EL (cell line): ENCODE measurements around the gene CTBP2.

ENCODE experiments used
- DNase-seq: peaks from one replicate; pipeline ENCODE4 v3.0.0-alpha.2; 2016

Gene CTBP2

DNA sequence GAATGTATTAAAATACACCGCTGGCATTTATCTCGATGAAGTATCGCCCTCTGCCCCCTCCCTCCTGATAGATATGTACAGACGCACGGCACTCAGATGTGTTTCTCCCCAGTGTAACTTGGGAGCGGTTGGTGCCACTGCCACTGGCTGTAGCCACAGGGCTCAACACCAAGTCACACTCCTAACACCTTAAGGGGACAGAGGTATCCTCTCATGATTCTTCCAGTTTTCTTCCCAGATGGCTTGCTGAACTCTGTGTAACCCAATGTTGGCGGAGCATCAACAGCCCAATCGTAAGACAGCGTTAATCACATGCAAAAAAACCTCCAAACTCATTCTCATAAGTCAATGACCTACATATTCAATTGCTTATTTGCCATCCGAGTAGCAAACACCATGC lies 35.5 kb downstream of the CTBP2 start:
- DNase-seq = no peak

DNA sequence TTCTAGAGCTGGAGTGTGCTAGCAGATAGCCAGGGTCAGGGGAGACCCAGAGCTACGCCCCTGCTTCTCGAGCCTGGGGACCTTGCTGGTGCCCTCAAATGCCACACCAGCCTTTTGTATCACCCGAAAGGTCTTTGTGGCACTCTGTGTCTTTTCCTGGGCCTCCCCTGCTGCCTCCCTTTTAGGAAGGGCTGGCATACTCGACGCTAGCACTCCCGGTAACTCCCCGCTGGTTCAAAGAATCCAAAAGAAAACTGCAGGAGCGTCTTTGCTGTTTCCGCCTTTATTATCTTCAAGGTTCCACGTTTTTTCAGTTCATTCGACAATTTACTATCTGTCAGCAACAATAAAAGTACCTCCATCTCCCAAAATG lies 36.3 kb downstream of the CTBP2 start:
- no peak for DNase-seq

DNA sequence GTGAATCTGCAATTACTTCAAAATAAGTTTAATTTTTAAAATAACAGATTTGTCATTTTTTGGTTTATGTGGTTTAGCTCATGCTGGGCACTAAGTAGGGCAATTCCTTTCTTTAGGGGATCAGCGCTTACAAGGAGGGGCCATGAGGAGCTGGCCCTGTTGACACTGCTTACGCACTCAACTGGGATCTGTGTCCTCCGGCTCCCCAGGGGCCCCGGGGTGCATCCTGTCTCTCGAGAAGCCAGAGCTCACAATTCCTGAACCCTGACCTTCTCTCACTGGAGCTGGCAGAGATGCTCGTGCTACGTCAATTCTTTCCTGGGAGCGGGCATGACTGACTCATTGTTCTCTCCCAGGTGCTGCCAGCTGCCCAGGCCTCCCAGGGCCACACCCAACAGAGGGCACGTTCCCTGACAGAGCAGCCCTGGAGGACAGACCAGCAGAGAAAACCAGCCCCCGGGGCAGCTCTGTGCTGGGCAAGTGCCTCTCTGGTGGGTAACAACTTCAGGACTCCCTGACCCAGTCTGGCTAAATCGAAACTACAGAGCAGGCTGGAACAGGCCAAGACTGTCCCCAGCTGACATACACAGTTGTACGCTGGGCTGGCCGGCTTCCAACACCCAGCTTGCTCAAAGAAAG lies 36.8 kb downstream of the CTBP2 start:
- peak; percentile 85 for DNase-seq

DNA sequence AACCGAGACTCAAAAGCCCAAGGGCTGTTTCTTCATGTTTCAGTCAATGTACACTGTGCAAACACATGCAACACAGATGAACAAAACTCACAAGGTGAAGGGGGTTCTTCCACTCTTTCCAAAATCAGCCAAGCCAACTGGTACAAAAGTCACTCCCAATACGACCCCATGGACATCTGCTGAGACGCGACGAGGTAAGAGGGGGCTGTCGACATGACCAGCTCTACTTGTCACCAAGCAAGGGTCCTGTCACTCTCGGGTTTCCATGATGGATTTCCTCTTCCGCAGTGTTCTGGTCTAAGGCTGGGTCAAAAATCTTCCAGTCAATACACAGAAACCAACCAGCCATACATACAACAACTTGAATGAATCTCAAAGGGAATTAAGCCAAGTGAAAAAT lies 37.8 kb downstream of the CTBP2 start:
- DNase-seq = no peak

DNA sequence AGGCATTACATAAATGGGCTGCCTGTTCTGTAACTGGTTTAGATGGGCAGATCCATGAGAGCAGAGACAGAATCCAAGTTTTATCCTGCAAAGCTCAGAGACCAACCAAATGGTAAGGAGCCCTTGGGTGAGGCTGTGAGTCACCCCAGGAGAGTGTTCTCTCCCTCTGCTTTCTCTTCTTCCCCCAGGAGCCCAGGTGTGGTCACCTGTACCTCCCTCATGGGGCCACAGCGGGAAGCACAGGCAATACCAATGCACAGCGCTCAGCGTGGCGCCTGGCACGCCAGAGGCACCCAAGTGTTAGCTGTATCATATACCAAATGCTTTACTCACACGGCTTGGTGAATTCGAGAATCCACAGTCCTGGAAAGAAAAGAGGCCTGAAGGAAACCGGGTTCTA lies 39.4 kb downstream of the CTBP2 start:
- DNase-seq = no peak

DNA sequence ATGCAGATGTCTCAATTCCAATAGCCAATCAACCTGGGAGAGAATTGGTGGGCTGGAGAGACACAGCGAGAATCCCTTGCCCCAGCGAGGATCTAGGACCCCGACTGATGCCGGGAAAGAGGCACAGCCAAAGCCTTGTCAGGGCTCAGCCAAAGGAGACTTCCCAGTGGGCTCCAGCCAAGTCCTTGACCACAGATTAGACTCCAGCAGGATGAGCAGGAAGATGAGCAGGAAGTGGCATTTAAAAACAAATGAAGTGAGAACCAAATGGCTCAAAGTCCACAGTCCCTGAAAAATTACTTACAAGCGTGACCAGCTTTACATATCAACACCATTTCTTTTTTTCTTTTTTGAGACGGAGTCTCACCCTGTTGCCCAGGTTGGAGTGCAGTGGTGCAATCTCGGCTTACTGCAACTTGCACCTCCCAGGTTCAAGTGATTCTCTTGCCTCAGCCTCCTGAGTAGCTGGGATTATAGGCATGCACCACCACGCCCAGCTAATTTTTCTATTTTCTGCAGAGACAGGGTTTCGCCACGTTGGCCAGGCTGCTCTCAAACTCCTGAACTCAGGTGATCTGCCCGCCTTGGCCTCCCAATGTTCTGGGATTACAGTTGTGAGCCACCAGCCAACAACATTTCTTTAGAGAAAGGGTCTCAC lies 40.2 kb downstream of the CTBP2 start:
- DNase-seq = peak; percentile 76

DNA sequence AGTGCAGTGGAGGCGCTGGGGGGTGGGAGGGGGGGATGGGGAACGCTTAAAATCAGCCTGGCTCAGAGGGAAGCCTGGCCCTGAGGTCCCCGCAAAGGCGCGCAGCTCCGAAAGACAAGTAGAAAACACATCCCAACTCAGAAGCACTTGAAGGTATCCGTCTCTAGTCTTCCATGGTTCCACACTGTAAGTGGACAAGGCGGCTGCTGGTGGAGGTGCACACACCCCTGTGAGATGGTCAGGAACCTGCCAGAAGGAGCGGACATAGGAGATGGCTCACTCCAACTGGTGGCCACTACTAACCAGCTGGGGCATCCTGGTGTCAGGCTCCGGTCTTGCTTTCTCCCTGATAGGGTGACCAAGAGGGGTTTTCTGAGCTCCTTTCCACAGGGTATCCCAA lies 41.7 kb downstream of the CTBP2 start:
- no peak for DNase-seq

DNA sequence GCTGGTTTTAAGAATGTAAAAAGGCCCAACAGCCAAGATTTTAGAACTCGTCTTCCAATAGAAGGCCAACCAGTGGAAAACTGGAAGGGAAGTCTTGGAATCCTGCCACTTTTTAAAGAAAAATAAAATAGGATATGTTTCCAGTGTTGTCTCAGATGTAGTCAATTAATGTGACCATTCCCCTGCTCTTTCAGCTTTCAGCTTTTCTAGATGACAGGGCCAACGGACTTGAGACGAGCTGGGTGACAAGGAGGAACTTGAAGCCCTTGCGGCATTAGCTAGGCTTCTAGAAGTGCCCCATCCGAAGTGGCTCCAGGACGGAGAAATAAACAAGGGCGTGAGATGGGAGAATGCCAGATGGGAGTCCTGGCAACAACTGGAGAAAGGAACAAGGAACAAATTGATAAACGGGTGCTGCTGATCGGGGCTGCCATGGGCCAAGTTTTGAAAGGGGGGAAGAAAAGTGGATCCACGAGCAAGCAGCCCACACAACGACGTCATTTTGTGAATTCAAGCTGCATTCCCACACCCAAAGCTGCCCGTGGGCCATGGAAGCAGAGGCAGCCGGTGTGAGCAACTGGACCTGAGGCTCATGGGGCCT lies 42.3 kb downstream of the CTBP2 start:
- no peak for DNase-seq

DNA sequence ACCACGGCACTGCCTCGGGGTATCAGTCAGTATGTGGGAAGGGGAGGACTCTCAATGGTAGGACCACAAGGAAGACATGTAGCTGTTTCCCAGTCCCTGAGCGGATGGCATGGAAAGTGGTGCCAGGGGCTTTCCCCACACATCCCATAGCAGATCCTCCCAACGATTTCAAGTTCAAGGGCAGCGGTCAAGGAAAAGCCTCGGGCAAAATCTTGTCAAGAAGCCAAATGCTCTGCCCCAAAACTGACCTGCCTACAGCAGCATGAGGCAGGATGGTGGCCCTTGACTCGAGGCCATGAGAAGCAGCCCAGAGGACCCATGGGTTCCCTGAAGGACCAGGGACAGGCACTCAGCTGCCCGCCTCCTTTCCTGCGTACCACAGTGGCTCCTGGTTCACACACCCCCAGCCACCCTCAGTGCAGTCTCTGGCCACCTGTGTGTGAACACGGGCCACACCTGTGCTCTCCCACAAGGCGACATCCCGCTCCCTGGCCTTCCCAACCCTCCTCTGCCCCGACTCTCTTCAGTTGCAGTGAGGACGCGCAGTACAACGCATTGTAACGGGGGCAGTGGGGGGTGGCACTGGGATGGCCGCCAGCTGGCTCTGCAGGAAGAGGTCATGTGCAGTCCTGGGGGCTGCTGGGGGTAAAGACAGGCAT lies 43.6 kb downstream of the CTBP2 start:
- no peak for DNase-seq

DNA sequence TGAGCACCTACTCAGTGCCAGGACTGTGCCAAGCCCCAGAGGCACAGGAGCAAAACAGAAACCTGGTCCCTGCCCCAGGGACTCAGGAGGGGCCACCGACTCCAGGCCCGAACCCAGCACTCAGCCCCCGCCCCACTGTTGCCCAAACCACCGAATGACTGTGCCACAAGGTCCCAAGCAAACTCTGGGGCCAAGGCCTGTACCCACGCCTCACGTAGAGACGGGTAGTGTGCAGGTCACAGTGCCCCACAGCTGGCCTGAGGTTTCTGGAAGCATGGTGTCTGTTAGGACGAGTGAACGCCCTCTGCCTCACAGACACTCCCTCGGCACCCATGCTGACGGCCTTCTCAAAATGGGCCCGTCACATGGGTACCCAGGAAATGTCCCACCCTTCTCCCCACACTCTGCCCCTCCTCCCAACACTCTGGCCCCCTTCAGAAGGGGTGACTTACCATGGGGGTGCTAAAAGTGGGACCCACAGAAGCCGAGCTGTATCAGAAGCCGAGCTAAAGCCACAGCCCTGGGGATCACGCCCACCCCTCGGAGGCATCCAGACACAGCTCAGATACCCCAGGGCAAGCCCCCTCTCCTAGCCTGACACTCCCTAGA lies 44.2 kb downstream of the CTBP2 start:
- no peak for DNase-seq

DNA sequence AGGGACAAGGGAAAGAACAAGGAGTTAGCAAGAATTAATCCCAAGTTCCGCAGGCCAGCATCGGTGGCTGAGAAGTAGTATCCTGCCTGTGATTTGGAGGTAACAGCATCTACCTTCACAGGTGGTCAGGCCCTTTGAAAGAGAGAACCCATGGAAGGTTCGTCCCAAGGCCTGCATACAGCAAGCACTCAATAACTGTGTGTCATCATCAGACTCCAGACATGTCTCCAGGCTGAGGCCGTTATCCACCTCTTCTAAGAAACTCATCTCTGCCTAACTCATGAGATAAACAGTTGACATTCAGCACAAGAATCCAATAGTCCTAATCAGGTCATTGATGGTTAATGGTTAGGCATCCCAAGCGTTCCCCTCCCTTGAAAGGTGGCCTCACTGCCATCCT lies 45.0 kb downstream of the CTBP2 start:
- no peak for DNase-seq

DNA sequence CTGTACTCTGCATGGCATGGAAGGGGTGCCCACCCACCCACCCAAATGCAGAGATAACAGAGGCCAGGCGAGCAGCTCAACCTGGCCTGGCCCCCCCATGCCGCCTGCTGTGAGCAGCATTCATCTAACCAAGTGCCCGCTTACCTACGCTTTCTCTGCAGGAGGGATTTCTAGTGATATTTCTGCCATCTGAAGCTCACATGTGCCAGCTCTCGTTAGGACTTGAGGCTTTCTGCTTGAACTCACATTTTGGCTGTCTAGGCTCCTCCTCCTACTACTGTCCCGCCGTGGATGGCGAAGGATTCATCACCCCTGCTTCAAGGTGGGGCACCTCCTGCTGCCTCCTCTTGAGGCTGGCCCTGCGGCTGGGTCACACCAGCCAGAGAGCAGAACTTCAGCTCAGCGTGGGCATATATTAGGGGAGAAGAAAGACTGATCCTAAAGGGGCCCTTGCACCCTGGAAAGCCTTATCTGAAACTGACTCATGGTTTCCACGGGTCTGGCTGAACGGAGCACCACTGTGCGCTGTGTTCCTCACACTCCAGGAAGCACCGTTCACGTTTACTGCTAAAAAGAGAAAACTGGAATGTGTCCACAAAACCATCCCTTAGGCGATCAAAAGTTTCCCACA lies 45.5 kb downstream of the CTBP2 start:
- DNase-seq = no peak

DNA sequence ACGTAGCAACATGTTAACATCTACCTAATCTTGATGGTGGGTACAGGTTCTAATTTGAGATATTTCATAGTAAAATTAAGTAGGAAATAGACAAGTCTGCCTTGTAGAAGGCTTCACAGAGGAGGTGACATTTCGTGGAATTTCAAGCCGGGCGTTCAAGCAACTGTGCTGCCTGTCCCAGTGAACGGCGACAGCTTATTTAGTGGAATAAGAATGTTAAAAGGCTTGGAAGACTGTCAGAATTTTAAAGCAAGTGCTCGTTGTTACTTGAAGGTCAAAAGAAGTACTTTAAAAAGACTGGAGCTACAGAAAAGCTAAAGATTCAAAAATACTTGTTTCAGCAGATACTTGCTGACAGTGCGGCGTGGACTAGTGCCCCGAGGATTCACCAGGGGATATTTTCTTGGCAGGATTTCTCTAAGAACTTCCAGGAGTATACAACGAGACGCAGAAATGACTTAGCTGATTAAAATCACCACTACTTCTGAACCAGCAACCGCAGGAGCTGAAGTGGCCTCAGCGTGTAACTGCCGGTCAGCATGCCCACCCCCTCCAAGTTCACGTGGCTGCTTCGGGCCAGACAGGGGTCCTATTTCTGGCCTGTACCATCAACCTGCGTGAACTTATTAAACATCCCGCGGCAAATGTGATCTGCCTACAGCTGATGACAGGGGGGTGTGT lies 46.5 kb downstream of the CTBP2 start:
- DNase-seq = peak; percentile 51

DNA sequence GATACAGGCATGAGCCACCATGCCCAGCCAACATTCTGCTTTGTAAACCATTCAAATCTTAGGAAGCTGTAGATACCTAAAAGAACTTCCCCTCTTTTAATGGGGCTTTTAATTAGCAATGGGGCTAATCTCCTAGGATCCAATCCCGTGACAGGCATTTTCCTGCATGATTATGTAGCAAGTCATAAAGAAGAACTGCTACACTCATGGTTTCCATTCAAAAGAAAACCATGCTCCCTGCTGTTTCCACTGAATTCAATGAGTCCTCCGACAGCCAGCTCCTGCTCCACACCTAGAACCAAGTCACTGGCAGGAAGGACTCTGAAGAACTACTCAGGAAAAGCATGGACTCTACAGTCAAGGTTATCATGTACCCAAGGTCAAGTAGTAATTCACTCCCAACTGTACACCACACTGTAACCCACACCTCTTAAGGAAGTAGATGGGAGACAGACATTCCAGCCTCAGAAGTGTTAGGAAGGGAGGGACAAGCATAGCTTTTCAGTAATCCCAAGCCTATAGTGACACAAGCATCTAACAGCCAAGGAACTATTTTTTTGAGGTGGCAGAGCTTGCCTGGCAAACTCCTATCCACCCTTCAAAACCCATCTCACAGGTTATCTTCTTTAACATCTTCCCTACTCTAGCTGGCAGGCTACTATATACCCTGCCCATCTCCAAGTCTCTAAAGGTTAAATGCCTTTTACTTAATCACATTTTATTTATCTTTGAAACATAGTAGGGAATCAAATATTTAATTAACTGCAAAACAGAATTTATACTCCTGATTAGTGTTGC lies 47.5 kb downstream of the CTBP2 start:
- DNase-seq = no peak

DNA sequence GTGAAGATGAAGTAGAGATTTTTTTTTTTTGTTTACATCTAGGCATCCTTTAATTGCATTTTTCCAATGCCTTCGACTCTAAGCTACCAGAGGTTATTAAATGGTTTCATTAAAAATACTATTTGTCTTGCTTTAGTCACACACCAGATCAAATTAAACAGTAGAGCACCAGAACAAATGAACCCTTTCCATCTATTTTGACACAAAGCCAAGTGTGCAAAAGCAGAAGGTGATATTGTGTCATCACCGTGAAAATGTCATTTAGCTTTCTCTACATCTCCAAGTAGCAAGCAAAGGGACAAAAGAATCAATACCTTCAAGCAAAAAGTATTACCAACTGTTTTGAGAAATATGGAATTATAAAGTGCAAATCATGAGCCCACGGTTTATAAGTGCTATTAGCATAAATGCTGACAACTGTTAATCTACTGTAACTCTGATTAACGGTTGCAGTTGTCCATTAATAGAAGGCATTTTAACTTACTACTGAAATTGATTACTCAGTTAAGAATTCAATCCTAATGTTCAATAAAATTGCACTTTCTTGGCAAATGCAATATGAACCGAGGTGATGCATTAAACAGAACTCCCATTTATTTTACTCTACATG lies 49.1 kb downstream of the CTBP2 start:
- DNase-seq = no peak

DNA sequence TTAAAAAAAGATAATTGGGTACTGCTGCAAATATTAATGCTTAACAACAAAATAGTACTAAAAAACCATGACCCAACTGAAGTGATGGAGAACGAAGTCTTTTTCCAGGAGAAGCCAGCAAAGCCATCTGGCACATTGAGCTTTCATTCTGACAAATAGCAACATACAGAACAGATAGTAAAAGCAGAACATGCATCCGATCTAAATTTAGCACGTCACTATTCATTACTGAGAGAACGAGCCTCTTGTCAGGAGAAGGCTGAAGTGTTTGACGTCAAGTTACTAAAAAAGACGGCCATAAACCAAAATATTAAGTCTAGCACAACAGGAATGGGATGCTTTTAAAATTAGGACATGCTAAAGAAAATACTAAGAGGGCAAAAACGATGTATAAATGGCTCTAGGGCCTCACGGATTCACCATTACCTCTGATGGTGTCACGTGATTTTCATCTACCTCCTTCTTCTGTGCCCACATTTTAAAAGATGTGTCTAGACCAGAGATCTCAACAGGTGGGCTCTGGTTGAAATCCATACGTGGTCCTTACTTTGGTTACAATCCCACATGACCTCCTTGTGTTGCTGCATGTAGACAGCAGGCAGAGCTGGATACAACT lies 52.3 kb downstream of the CTBP2 start:
- no peak for DNase-seq

DNA sequence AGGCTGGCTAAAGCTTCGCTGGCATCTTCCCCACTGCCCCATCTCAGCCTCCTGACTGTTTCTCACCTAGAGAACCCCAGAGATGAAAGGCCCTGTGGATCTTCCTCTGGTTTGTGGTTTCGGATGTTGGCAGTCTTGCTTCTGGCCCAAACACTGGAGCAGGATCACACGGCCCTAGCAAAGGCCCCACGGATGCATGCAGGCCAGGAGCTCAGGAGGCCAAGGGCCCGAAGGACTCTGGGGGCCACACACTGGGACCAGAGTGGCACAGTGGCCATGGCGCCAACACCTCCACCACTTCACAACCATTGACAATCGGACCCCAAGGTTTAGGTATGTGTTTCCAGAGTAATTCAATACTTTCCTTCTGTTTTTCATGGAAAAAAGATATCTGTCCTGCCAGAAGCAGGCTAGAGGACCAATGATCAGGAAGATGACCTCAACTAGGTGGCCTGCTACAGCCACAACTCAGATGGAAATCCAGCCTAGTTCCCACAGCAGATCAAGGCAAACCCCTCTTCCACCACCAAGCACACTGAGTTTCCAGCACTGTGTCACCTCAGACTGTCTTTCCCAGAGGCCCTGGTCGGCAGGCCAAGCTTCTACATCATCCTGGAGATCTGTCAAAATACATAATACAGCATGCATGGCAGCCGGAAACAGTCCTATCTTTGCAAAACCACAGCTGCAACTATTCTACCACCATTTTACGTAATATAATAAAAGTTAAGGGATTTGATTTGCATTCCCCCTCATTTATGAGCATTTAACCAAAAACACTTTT lies 53.0 kb downstream of the CTBP2 start:
- no peak for DNase-seq

DNA sequence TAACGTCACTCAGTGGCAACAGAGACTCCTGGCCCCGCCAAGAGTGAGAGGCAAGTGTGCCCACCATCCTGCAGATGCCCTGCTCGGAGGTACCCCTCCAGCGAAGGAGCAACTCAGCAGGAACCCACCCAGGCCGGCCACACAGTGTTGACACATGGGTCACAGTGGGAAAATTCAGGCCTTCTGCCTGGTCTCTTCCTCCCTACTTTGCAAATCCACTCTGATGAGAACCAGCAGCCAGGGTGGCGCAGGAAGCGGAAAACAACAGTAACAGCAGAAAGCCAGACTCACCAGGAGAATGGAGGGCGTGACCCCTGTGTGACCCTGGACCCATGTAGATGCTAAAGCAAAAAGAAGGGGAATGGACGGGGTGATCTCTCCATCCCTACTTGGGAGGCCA lies 53.8 kb downstream of the CTBP2 start:
- no peak for DNase-seq

DNA sequence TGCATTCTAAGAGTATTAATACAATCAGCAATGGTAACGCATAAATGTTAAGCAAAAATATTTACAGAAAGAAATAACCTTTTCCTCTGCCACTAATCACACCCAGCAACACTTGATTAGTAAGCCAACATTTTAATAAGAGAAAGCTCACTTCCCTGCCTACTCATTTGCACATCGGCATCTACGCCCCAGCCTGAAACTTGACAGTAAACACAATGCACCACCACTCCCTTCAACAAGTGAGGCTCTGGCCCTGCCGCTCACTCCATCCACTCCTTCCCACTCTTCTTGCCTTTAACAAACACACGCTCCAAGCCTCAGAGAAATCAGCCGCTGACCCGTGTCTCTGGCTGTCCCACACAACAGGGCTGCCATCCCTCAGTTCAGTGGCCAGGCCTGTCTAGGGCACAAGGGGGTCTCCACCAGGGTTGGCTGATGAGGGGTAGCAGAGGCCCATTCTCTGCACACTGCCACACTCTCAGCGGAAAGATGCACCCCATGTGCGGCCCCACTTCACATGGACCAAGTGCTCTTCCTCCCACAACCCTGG lies 54.6 kb downstream of the CTBP2 start:
- no peak for DNase-seq

DNA sequence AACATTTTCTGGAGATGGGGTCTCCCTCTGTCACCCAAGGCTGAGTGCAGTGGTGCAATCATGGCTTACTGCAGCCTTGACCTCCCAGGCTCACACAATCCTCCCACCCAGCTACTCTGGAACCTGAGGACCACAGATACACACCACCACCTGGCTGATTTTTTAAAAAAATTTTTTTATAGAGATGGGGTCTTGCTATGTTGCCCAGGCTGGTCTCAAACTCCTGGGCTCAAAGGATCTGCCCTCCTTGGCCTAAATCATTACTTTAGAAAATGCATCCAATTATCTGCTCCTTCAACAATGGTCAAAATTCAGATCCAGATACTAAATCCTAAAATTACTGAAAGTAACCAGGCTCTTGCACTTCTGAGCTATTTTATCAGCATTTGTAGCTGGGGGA lies 55.2 kb downstream of the CTBP2 start:
- no peak for DNase-seq
